Measurements from ENCODE around the gene BACH2. TPM values are rescaled to one million over a fixed set of nuclear protein-coding genes. Genes with fewer than 3 reads are reported as not detected.
"Not testable (repeated sequence)": the region's sequence is repeated elsewhere in the genome, so short reads cannot be mapped to it uniquely, and the experiment has no call there.

Gene BACH2
- total RNA-seq, 2 donors from 2014 or later = 0.52 to 1.2 TPM

DNA sequence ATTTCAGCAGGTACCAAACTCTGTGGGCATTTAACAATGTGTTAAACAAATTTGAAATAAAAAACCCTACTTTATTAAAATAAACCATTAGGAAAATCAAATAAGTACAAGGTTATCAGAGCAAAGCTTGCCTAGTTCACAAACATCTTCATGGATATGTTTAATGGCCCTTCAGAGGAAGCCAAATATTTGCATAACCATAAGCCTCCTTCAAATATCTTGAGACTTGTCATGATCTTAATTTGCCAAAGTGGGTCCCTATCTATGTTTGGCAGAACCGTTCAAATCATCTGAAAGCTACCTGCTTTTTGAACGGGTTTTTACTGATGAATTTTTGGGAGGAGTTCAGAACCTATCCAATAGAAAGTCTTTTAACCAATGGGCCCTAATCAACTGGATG is 176.3 kb downstream of the BACH2 start:
- intact Hi-C loops (cut with DNase I) = no loop called here
- DNase-seq = no peak
- no peak overlapping the region for H3K27ac ChIP-seq

DNA sequence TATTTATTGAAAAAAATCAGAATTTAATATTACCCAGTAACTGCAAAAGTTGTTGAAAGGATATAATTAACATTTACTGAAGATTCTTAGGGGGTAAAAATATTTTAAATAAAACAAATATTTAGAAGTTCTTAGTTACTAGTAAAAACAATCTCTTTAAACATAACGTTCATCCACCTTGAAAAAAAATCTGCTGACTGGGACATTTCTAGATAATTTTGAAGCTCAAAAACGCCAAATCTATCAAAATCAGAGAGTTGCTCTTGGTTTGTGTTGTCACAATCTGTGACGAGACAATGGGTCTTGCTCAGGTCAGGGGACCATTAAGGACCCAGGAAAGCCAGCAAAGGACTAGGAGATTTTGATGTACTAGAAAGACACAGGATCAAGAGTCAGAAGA is 177.0 kb downstream of the BACH2 start:
- Histone ChIP-seq H3K4me3 (no peak overlapping the region), H3K9me3 (no peaks in the 10 kb centered on the region), H3K27me3 (no peaks in the 10 kb centered on the region), H3K27ac (no peak overlapping the region), H3K4me1 (no peaks in the 10 kb centered on the region), H3K36me3 (no peaks in the 10 kb centered on the region), H3K9ac (ENCODE audit: low read depth in 2 of 2, low read length in 2 of 2) (no peak overlapping the region)
- intact Hi-C loops (cut with DNase I) = no loop called here
- TF ChIP-seq, protein P1, sequence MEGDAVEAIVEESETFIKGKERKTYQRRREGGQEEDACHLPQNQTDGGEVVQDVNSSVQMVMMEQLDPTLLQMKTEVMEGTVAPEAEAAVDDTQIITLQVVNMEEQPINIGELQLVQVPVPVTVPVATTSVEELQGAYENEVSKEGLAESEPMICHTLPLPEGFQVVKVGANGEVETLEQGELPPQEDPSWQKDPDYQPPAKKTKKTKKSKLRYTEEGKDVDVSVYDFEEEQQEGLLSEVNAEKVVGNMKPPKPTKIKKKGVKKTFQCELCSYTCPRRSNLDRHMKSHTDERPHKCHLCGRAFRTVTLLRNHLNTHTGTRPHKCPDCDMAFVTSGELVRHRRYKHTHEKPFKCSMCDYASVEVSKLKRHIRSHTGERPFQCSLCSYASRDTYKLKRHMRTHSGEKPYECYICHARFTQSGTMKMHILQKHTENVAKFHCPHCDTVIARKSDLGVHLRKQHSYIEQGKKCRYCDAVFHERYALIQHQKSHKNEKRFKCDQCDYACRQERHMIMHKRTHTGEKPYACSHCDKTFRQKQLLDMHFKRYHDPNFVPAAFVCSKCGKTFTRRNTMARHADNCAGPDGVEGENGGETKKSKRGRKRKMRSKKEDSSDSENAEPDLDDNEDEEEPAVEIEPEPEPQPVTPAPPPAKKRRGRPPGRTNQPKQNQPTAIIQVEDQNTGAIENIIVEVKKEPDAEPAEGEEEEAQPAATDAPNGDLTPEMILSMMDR (IDR thresholded peaks at IDR 0.05) = no peak
- DNase-seq = no peak

More for the DNA sequence above, 176.3 kb downstream of the BACH2 start:
- Histone ChIP-seq H3K9me3 (no peaks in the 10 kb centered on the region), H3K27me3 (no peaks in the 10 kb centered on the region), H3K4me3 (no peak overlapping the region), H3K36me3 (no peaks in the 10 kb centered on the region), H3K9ac (ENCODE audit: low read depth in 2 of 2, low read length in 2 of 2) (no peak overlapping the region), H3K4me1 (no peaks in the 10 kb centered on the region)
- TF ChIP-seq, protein P1 (IDR thresholded peaks at IDR 0.05) = no peak

- no peaks in the 10 kb centered on the region for H3K9me3 ChIP-seq
- H3K36me3 ChIP-seq = no peaks in the 10 kb centered on the region
- DNase-seq = no peak
- H3K9ac ChIP-seq (ENCODE audit: low read depth in 2 of 2, low read length in 2 of 2) = no peak overlapping the region
- H3K27ac ChIP-seq = no peak overlapping the region
- H3K4me1 ChIP-seq = no peaks in the 10 kb centered on the region
- intact Hi-C loops (cut with DNase I) = no loop called here
- TF ChIP-seq, protein P1 (IDR thresholded peaks at IDR 0.05) = no peak
- H3K27me3 ChIP-seq = no peaks in the 10 kb centered on the region
- no peak overlapping the region for H3K4me3 ChIP-seq
Measured at GRCh38 chr6:90118581-90118980, 178.1 kb downstream of the BACH2 start.

- intact Hi-C loops (cut with DNase I) = no loop called here
- Histone ChIP-seq H3K27me3 (no peaks in the 10 kb centered on the region), H3K9me3 (no peaks in the 10 kb centered on the region), H3K27ac (no peak overlapping the region), H3K36me3 (no peaks in the 10 kb centered on the region), H3K4me3 (no peak overlapping the region), H3K9ac (ENCODE audit: low read depth in 2 of 2, low read length in 2 of 2) (no peak overlapping the region), H3K4me1 (no peaks in the 10 kb centered on the region)
- DNase-seq = no peak
- TF ChIP-seq, protein P1 (IDR thresholded peaks at IDR 0.05) = no peak
Measured at GRCh38 chr6:90118069-90118468, 178.6 kb downstream of the BACH2 start.

DNA sequence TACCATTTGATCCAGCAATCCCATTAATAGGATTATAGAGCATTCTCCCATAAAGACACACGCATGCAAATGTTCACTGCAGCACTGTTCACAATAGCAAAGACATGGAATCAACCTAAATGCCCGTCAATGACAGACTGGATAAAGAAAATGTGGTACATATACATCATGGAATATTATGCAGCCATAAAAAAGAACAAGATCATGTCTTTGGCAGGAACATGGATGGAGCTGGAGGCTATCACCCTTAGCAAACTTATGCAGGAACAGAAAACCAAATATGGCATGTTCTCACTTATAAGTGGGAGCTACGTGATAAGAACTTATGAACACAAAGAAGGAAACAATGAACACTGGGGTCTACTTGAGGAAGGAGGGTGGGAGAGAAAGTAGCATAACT is 180.5 kb downstream of the BACH2 start:
- H3K27me3 ChIP-seq; H3K27ac ChIP-seq; H3K4me3 ChIP-seq; intact Hi-C loops (cut with DNase I); DNase-seq; H3K4me1 ChIP-seq; H3K36me3 ChIP-seq; H3K9me3 ChIP-seq; H3K9ac ChIP-seq (ENCODE audit: low read depth in 2 of 2, low read length in 2 of 2): not testable (repeated sequence)

- TF ChIP-seq, protein P1 (IDR thresholded peaks at IDR 0.05) = no peak
- Histone ChIP-seq H3K27me3 (no peaks in the 10 kb centered on the region), H3K4me1 (no peaks in the 10 kb centered on the region), H3K4me3 (no peak overlapping the region), H3K9me3 (no peaks in the 10 kb centered on the region), H3K9ac (ENCODE audit: low read depth in 2 of 2, low read length in 2 of 2) (no peak overlapping the region), H3K27ac (no peak overlapping the region), H3K36me3 (no peaks in the 10 kb centered on the region)
- intact Hi-C loops (cut with DNase I) = no loop called here
- DNase-seq = no peak
Measured at GRCh38 chr6:90113389-90113788, 183.3 kb downstream of the BACH2 start.
